K562 (cell line): Measurements from ENCODE around the gene TIMM23. TPM values are rescaled to one million over a fixed set of nuclear protein-coding genes. Genes with fewer than 3 reads are reported as not detected.
A peak's percentile ranks its signal among the peaks of the same experiment; 100 is the strongest.

ENCODE experiments used
- ARID1B ChIP-seq: fragments of 450-650 bp; IDR thresholded peaks from 2 replicates; pipeline ENCODE4 v1.6.1; 2016; ENCODE audit warnings: antibody characterized with exemption, mild to moderate bottlenecking, inconsistent platforms
- BACH1 ChIP-seq: fragments of 200-800 bp; sonication (Bioruptor generic); IDR thresholded peaks from 2 replicates; pipeline ENCODE4 v1.6.1; 2016; ENCODE audit warnings: missing genetic modification characterization, missing compliant biosample characterization
- CBFA2T2 ChIP-seq: fragments of 450-650 bp; conservative IDR thresholded peaks from 2 replicates; pipeline ENCODE4 v1.6.1; 2017; ENCODE audit warnings: mild to moderate bottlenecking
- CBFA2T3 ChIP-seq: fragments of 450-650 bp; IDR thresholded peaks from 2 replicates; pipeline ENCODE4 v1.6.1; 2017
- CREM ChIP-seq: IDR thresholded peaks from 2 replicates; pipeline ENCODE4 v1.6.1; 2014; ENCODE audit warnings: antibody characterized with exemption, low read depth
- FOXM1 ChIP-seq, 2 experiments: fragments of 450-650 bp in 1 of 2; sonication (generic) in 1 of 2; formaldehyde crosslinking in 1 of 2; IDR thresholded peaks; 2 replicates each; pipeline versions ENCODE4 v1.6.1 to v1.9.0; 2017 to 2022; ENCODE audit warnings: low read depth in 2 of 2, mild to moderate bottlenecking in 2 of 2, missing genetic modification reagents in 1 of 2, moderate library complexity in 1 of 2
- FOXP1 ChIP-seq: sonication (generic); formaldehyde crosslinking; IDR thresholded peaks from 2 replicates; pipeline ENCODE4 v1.8.0; 2022; ENCODE audit warnings: mild to moderate bottlenecking, missing genetic modification reagents
- HDAC1 ChIP-seq, 2 experiments: fragments of 450-650 bp; IDR thresholded peaks; 2 replicates each; pipeline ENCODE4 v1.6.1; 2016 to 2017; ENCODE audit warnings: inconsistent platforms in 1 of 2, mild to moderate bottlenecking in 1 of 2, moderate library complexity in 1 of 2
- HIVEP1 ChIP-seq: fragments of 250-450 bp; sonication (Bioruptor Pico); IDR thresholded peaks from 2 replicates; pipeline ENCODE4 v1.4.0; 2020; ENCODE audit warnings: mild to moderate bottlenecking
- MEIS2 ChIP-seq: fragments of 450-650 bp; IDR thresholded peaks from 2 replicates; pipeline ENCODE4 v1.6.1; 2014; ENCODE audit warnings: mild to moderate bottlenecking; ENCODE audit not compliant: partially characterized antibody
- NFE2 ChIP-seq: IDR thresholded peaks from 2 replicates; pipeline ENCODE4 v1.6.1; 2014; ENCODE audit warnings: antibody characterized with exemption, low read depth
- PML ChIP-seq: IDR thresholded peaks from 2 replicates; pipeline ENCODE4 v1.6.1; 2012; ENCODE audit warnings: low read length, inconsistent platforms
- POLR2A ChIP-seq: fragments of 450-650 bp; conservative IDR thresholded peaks from 2 replicates; pipeline ENCODE4 v1.6.1; 2016
- POLR2AphosphoS5 ChIP-seq: IDR thresholded peaks from 2 replicates; pipeline ENCODE4 v1.6.1; 2011; ENCODE audit warnings: mild to moderate bottlenecking, low read depth, low read length, moderate library complexity; ENCODE audit not compliant: control insufficient read depth, insufficient read depth
- POU5F1 ChIP-seq: fragments of 150-350 bp; IDR thresholded peaks from 2 replicates; pipeline ENCODE4 v1.6.1; 2014; ENCODE audit warnings: borderline replicate concordance, low read length, low read depth, mild to moderate bottlenecking; ENCODE audit not compliant: partially characterized antibody
- SMARCE1 ChIP-seq: fragments of 450-650 bp; IDR thresholded peaks from 2 replicates; pipeline ENCODE4 v1.7.1; 2016; ENCODE audit warnings: mild to moderate bottlenecking
- XRCC4 ChIP-seq: IDR thresholded peaks from one replicate; pipeline ENCODE4 v1.6.1; 2011; ENCODE audit not compliant: insufficient read depth, insufficient read length; ENCODE audit errors: extremely low read depth
- ZBTB7A ChIP-seq: IDR thresholded peaks from 2 replicates; pipeline ENCODE4 v1.6.1; 2011; ENCODE audit warnings: low read depth, mild to moderate bottlenecking, low read length, moderate library complexity, borderline replicate concordance; ENCODE audit not compliant: control insufficient read depth
- ZNF197 ChIP-seq: fragments of 200-800 bp; sonication (Bioruptor generic); IDR thresholded peaks from 2 replicates; pipeline ENCODE4 v1.6.1; 2016; ENCODE audit warnings: low read depth, missing genetic modification characterization, missing compliant biosample characterization
- ZNF764 ChIP-seq: fragments of 250-450 bp; sonication (Bioruptor Pico); IDR thresholded peaks from 2 replicates; pipeline ENCODE4 v1.4.0; 2020; ENCODE audit warnings: low read depth, mild to moderate bottlenecking, moderate library complexity
- ZSCAN32 ChIP-seq: fragments of 450-650 bp; formaldehyde crosslinking; IDR thresholded peaks from 2 replicates; pipeline ENCODE4 v1.4.0; 2020; ENCODE audit warnings: mild to moderate bottlenecking, moderate library complexity
- polyA plus RNA-seq, 8 experiments: library from polyadenylated mRNA; depleted of rRNA in 4 of 8; stranded (reverse) in 5 of 8; unstranded in 3 of 8; fragments of >200 nt; fragmentation: Nextera tagmentation in 2 of 8; fragmentation: Illumina TruSeq in 1 of 8; extraction: Ambion mirVana in 2 of 8; extraction: Trizol in 1 of 8; gene quantifications; 2 replicates each; pipeline versions ENCODE4 v1.2.1 to v1.2.3, GENCODE V29; 2011 to 2014; ENCODE audit warnings: inconsistent platforms in 1 of 8, missing spikeins in 1 of 8
- total RNA-seq, 7 experiments: library from RNA; depleted of rRNA in 6 of 7; stranded (reverse); fragments of >200 nt in 6 of 7; fragmentation: Illumina TruSeq in 2 of 7; extraction: Trizol in 2 of 7; gene quantifications; 2 replicates each; pipeline versions ENCODE4 v1.2.1 to v1.2.3, GENCODE V29; 2011 to 2021; ENCODE audit warnings: low replicate concordance in 1 of 7
- TF ChIP-seq, protein P1 (sequence below): fragments of 200-400 bp; formaldehyde crosslinking; IDR thresholded peaks from 2 replicates; pipeline ENCODE4 v1.6.1; 2017; ENCODE audit warnings: mild to moderate bottlenecking, low read depth, low read length, moderate library complexity

The TIMM23 gene
- total and polyA plus RNA-seq, 9 of the 15 experiments (the other 6 are each of a cell fraction or from before 2014, with no cell fraction given): 148 to 280 (median 183) TPM

DNA sequence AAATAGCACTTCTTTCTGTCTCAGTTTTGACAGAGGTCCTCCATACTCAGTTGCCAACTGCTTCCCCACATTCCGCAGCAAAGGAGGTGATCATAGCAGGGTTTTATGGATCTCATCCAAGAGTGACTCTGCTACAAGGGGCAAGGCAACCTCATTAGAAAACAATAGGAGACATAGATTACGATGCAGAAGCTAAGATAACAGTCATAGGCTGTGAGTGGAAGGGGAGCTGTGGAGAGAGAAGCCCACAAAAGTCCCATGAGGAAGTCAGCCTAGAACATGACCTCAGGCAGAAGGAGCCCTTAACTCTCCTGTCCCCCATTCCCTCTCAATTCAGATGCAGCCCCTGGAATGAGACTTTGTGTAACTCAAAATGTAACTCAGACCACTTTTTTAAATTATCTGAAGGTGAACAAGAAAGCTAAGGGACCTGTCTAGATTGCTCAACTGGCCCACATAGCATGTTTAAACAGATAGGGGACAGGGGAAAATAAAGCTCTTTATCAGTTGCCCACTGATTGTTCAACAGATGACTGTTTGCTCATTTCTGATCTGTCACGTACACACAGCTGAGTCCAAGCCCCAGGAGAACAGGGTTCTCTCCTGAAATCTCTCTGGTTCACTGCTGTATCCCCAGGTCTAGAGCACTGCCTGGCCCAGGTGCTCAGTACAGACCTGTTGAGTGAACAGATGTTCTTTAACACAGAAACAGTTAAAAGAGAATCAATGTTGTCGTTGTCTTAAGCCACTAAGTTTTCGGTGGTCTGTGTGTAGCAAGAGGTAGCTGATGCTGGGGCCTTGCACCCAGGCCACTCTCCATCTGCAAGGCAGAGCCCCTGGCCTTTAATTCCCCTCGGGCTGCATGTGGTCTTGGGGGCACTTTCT is 59.6 kb downstream of the TIMM23 start (continued):
- TF ChIP-seq FOXM1 (IDR thresholded peaks at IDR 0.05; ENCODE audit: low read depth): 0 out of 2 replicates have a peak, but pooled peaks have one; percentile 13
- TF ChIP-seq FOXM1 (CRISPR knock-in tag; IDR thresholded peaks at IDR 0.05; ENCODE audit: low read depth): no peak
- TF ChIP-seq CBFA2T3: peak; percentile 86
- TF ChIP-seq ZNF197 (CRISPR knock-in tag): 0 out of 2 replicates have a peak, but pooled peaks have one; percentile 67
- peak; percentile 55; the same call in 1 of the 2 replicates for TF ChIP-seq PML
- no peak for TF ChIP-seq ZNF764
- TF ChIP-seq CREM: peak; percentile 8; the same call in 1 of the 2 replicates
- 0 out of 2 replicates have a peak, but pooled peaks have one; percentile 23 for TF ChIP-seq HIVEP1 (CRISPR knock-in tag)
- TF ChIP-seq POLR2A: no peak
- TF ChIP-seq MEIS2: peak; percentile 27
- 0 out of 2 replicates have a peak, but pooled peaks have one; percentile 14 for TF ChIP-seq NFE2
- TF ChIP-seq ZSCAN32: 0 out of 2 replicates have a peak, but pooled peaks have one; percentile 26
- TF ChIP-seq, protein P1, sequence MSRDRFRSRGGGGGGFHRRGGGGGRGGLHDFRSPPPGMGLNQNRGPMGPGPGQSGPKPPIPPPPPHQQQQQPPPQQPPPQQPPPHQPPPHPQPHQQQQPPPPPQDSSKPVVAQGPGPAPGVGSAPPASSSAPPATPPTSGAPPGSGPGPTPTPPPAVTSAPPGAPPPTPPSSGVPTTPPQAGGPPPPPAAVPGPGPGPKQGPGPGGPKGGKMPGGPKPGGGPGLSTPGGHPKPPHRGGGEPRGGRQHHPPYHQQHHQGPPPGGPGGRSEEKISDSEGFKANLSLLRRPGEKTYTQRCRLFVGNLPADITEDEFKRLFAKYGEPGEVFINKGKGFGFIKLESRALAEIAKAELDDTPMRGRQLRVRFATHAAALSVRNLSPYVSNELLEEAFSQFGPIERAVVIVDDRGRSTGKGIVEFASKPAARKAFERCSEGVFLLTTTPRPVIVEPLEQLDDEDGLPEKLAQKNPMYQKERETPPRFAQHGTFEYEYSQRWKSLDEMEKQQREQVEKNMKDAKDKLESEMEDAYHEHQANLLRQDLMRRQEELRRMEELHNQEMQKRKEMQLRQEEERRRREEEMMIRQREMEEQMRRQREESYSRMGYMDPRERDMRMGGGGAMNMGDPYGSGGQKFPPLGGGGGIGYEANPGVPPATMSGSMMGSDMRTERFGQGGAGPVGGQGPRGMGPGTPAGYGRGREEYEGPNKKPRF: no peak
- TF ChIP-seq POU5F1: no peak
- TF ChIP-seq HDAC1 (IDR thresholded peaks at IDR 0.05): peak in 1 of 2 experiments; percentile 51; a peak in 1 of 4 replicates
- TF ChIP-seq FOXP1 (CRISPR knock-in tag): no peak
- peak; percentile 82 for TF ChIP-seq ARID1B
- no peak for TF ChIP-seq ZBTB7A
- no peak for TF ChIP-seq XRCC4
- TF ChIP-seq SMARCE1: peak; percentile 60
- TF ChIP-seq CBFA2T2: peak; percentile 71
- TF ChIP-seq POLR2AphosphoS5: peak; percentile 41; the same call in 1 of the 2 replicates
- TF ChIP-seq BACH1 (tag): 0 out of 2 replicates have a peak, but pooled peaks have one; percentile 42
